HUES48 (cell line): Measurements from ENCODE around the gene CDC20.
"Not testable (repeated sequence)": the region's sequence is repeated elsewhere in the genome, so short reads cannot be mapped to it uniquely, and the experiment has no call there.

Experiments used
- H3K27ac ChIP-seq: one replicate; pipeline ENCODE4 v1.7.0; 2013; ENCODE audit warnings: low read depth, low read length, inconsistent platforms
- H3K27me3 ChIP-seq: 2 replicates; pipeline ENCODE4 v1.6.1; 2013; ENCODE audit warnings: mild to moderate bottlenecking, low read length; ENCODE audit not compliant: control insufficient read depth, insufficient read depth
- H3K36me3 ChIP-seq: 2 replicates; pipeline ENCODE4 v1.6.1; 2013; ENCODE audit warnings: low read length; ENCODE audit not compliant: control insufficient read depth, insufficient read depth
- H3K4me1 ChIP-seq: 2 replicates; pipeline ENCODE4 v1.6.1; 2013; ENCODE audit warnings: mild to moderate bottlenecking, low read length; ENCODE audit not compliant: control insufficient read depth, insufficient read depth
- H3K4me3 ChIP-seq: 2 replicates; pipeline ENCODE4 v1.5.1; 2013; ENCODE audit warnings: mild to moderate bottlenecking, low read depth, low read length
- H3K9ac ChIP-seq: 2 replicates; pipeline ENCODE4 v1.6.1; 2013; ENCODE audit warnings: mild to moderate bottlenecking, low read depth, low read length, moderate library complexity
- H3K9me3 ChIP-seq: 2 replicates; pipeline ENCODE4 v1.6.1; 2013; ENCODE audit warnings: low read length; ENCODE audit not compliant: control insufficient read depth, insufficient read depth

Gene CDC20

DNA sequence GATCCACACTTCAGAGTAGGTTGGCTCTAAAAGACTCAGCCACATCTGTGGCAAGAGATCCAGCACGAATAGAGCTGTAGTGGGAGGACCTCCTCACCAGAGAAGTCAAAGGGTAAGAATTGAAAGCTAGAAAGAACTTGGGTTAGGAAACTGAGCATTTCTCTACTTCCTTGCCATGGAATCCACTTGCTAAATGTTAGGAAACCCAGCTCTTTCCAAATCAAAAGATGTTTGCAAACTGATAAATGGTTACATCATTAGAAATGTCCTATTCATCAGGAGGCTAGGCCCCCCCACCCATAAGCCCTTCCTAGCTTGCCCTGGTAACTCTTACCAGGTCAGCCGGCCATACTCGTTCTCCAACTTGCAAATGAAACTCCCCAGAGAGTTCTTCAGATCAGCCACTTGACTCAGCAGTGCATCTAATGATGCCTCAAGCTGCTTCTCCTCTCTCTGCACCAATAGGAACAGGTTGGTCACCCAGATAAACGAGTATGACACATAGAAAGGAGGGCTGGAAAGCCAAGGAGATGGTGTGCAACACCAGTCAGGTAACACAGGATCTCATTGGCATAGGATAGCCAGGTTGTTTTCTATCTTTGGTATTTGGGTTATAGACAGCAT lies 29.3 kb downstream of the CDC20 start:
- H3K9ac ChIP-seq: no peak overlapping the region

DNA sequence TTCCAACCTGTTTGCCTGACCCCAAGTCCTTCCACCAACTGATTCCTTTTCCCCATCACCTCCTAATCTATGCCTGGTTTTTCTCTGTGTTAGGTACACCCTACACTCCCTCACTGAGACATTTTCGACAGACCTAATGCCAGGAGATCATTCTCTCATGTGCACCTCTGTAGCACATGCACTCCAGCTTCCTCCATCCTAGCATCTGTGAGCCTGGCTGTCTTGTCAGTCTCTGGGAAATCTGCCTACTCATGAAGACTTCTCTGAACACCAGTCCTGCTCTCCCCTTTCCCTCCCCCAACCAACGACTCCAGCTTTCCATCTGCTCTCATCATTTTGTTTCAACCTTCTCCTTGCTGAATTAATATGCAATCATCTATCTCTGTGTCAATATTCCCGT lies 29.8 kb downstream of the CDC20 start:
- H3K36me3 ChIP-seq: peaks cover 43% of the 10 kb centered on the region
- peak overlapping the region; percentile 89 for H3K4me3 ChIP-seq

More for the DNA sequence above, 29.3 kb downstream of the CDC20 start:
- Histone ChIP-seq H3K27me3 (no peaks in the 10 kb centered on the region), H3K9me3 (no peaks in the 10 kb centered on the region), H3K27ac (no peak overlapping the region), H3K4me1 (peaks cover 9% of the 10 kb centered on the region), H3K36me3 (peaks cover 48% of the 10 kb centered on the region), H3K4me3 (0 out of 2 replicates have a peak overlapping the region, but pooled peaks have one; percentile 89)

DNA sequence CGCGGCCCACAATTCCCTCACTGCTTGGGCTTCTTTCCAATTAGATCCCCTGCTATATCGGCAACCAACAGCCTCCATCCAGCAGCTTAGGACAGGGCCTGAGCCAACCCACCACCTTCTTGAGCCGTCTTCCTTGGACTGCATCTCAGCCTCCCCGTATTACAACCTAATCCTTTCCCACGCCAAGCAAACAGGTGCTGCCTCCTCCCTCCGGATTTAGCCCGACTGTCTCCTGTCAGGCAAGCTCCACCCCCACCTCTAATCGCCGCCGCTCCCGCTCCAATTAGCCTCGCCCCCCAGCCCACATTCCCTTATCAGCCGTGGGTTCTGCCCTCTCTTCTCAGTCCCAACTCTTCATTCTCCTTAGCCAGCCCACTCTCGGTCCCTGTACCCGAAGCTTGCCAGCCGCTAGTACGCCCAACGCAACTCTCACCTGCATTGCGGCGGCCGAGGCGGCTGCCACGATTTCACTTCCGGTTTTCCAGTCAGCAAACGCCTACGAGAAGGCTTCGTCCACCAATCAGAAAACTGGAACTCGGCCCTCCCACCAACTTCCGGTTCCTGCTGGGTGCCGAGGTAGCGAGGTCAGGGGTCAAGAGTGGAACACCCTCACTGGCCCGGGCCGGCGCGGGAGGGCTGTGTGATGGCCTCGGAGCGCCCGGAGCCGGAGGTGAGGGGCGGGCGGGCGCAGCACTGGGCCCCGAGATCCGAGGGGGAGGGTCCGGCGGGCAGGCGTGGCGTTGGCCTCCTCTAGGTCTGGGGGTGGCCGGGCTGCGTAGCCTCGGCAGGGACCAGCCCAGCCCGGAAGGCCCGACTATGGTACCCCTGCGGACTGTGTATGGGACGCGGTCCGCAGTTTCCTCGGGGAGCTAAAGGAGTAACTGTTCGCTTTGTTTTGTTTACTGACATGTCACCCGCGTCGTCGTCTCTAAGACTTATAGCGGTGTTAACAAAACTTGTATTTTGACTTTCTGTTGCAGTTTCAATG lies 30.8 kb downstream of the CDC20 start, which contains the start of the genes MED8 and SZT2:
MED8 (minus strand) TSS at position 475 of the 988 bp plus-strand sequence; CDS start at position 439, 36 bp downstream.
SZT2 (plus strand) TSS at position 574 of the 988 bp plus-strand sequence; CDS start at position 644, 70 bp downstream.
- H3K4me3 ChIP-seq: peak within 1 kb of the TSS; percentile 89
- H3K9ac ChIP-seq: peak within 1 kb of the TSS; percentile 58
- peaks cover 33% of the 10 kb centered on the region for H3K36me3 ChIP-seq
- no peaks in the 10 kb centered on the region for H3K9me3 ChIP-seq
- peak within 1 kb of the TSS; percentile 81 for H3K27ac ChIP-seq
- H3K4me1 ChIP-seq: peaks cover 9% of the 10 kb centered on the region
- H3K27me3 ChIP-seq: no peaks in the 10 kb centered on the region

More for the DNA sequence above, 29.8 kb downstream of the CDC20 start:
- Histone ChIP-seq H3K27ac (no peak overlapping the region), H3K4me1 (peaks cover 9% of the 10 kb centered on the region), H3K27me3 (no peaks in the 10 kb centered on the region), H3K9ac (no peak overlapping the region), H3K9me3 (no peaks in the 10 kb centered on the region)

DNA sequence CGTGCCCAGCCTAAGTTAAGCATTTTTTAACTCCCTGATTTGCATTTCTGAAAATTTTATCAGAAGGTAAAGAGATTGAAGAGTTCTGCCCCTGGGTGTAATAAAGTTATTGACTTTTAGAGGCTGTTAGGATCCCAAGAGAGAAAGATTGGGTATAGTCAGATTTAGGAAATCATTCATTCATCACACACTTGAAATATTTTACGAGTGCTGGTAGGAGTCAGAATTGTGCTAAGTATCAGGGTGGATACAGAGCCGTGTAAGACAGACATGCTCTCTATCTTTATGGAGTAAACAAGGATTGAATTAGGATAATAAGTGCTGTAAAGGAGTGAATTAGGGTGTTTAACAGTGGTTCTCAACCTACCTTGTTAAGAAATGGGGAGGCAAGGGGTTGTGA lies 33.9 kb downstream of the CDC20 start:
- Histone ChIP-seq H3K9me3 (no peaks in the 10 kb centered on the region), H3K27me3 (no peaks in the 10 kb centered on the region), H3K9ac (no peak overlapping the region), H3K4me1 (peaks cover 9% of the 10 kb centered on the region), H3K36me3 (peaks cover 3% of the 10 kb centered on the region; the same call in 1 of the 2 replicates), H3K27ac (no peak overlapping the region), H3K4me3 (no peak overlapping the region)

DNA sequence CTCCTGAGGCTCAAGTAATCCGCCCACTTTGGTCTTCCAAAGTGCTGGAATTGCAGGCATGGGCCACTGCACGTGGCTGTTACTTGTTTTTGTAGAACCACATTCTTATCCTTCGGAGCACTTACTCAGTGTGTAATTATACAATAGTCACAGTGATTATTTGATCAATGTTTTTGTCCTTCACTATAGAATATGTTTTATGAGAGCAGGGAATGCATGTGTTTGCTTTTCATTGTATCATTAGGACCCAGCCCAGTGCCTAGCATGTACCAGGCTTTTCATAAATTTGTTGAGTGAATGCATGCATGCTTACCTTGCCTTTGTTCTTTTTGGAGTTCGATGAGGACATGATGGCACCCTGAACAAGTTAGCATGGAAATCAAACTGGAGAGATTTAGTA lies 36.7 kb downstream of the CDC20 start:
- Histone ChIP-seq H3K9me3 (no peaks in the 10 kb centered on the region), H3K27me3 (no peaks in the 10 kb centered on the region), H3K36me3 (no peaks in the 10 kb centered on the region), H3K27ac (no peak overlapping the region), H3K4me1 (peaks cover 2% of the 10 kb centered on the region; the same call in 1 of the 2 replicates), H3K4me3 (no peak overlapping the region), H3K9ac (no peak overlapping the region)

DNA sequence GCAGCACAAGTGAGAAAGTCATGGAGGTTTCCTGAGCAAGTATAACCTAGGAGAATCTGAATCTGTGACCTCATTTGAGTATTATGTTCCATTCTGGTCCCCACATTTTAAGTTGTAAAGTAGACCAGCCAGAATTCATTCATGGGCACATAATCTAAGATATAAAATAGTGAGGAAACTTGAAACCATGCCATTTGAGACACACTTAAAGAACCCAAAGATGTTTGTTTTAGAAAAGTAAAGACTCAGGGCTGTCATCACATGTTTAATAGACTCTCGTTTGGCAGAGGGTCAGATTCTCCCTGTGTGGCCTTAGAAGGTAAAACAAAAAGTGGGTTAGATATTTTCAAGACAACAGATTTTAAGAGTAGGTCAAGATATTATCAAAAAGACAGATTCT lies 37.3 kb downstream of the CDC20 start:
- Histone ChIP-seq H3K4me3 (no peak overlapping the region), H3K9me3 (no peaks in the 10 kb centered on the region), H3K36me3 (no peaks in the 10 kb centered on the region), H3K4me1 (no peaks in the 10 kb centered on the region), H3K27me3 (no peaks in the 10 kb centered on the region), H3K9ac (no peak overlapping the region), H3K27ac (no peak overlapping the region)

DNA sequence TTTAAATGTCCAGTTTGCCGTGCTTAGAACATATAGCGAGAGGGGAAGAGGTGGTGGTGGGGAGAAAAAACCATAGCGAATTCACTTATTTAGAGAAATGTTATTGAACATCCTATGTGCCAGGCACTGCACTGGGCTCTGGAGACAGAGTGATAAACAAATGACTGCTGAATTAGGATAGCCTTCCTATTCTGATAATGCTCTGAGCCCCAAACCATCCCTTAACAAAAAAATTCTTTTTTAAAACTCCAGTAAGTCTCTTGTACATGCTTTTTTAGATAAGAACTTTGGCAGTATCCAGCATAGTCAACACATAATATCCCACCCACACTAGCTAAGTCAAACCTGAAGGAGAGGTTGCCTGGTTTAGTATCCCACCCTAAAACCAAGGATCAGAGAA lies 39.4 kb downstream of the CDC20 start:
- Histone ChIP-seq H3K27ac (no peak overlapping the region), H3K4me1 (no peaks in the 10 kb centered on the region), H3K4me3 (no peak overlapping the region), H3K9ac (no peak overlapping the region), H3K27me3 (no peaks in the 10 kb centered on the region), H3K36me3 (no peaks in the 10 kb centered on the region), H3K9me3 (no peaks in the 10 kb centered on the region)

DNA sequence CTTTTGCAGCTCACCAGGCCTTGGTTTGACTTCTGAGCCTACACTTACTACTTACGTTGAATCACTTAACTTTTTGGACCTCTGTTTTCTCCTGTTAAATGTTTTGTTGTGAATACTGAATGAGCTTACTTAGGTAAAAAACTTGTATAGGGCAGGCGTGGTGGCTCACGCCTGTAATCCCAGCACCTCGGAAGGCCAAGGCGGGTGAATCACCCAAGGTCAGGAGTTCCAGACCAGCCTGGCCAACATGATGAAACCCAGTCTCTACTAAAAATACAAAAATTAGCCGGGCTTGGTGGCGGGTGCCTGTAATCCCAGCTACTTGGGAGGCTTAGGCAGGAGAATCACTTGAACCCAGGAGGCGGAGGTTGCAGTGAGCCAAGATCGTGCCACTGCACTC lies 41.7 kb downstream of the CDC20 start:
- not testable (repeated sequence) for H3K9ac ChIP-seq, H3K4me1 ChIP-seq, H3K27ac ChIP-seq, H3K4me3 ChIP-seq, H3K9me3 ChIP-seq, H3K27me3 ChIP-seq
- peaks cover 18% of the 10 kb centered on the region for H3K36me3 ChIP-seq

DNA sequence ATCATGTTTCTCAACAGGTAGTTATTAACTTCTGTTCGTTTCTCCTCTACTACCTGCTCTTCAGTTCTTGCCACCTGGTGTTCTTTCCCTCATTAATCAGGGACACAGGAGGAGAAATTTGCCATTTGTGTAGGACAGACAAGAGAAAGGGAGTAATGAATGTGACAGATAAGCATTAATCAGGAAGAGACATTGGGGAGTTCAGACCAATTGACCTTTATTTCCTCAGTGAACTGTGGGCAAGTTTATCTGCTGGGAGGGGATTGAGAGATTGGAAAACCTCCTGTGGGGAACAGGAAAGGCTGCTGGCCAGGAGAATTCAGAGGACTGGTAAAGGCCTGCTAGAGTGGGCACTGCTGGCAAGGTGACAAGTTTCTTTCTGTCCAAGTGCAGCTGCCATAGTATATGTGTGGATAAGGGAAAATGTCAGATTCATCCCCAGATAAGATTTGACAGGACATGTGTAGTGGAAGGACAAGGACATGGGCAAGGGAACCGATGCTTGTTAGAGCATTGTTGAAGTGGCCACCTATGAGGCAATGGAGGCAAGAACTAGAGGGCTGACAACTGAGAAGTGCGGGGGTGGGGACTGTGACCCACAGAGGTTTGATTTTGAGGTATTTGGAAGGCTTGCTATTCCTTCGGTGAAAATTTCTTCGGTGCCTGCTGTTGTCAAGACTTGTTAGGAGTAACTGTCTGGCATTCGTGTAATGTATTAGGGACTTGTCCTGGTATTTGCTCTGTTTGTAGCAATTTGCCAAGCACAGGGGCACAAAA lies 43.5 kb downstream of the CDC20 start:
- no peaks in the 10 kb centered on the region for H3K9me3 ChIP-seq
- no peak overlapping the region for H3K4me3 ChIP-seq
- no peaks in the 10 kb centered on the region for H3K4me1 ChIP-seq
- no peaks in the 10 kb centered on the region for H3K27me3 ChIP-seq
- no peak overlapping the region for H3K9ac ChIP-seq
- H3K27ac ChIP-seq: no peak overlapping the region
- peaks cover 30% of the 10 kb centered on the region for H3K36me3 ChIP-seq

DNA sequence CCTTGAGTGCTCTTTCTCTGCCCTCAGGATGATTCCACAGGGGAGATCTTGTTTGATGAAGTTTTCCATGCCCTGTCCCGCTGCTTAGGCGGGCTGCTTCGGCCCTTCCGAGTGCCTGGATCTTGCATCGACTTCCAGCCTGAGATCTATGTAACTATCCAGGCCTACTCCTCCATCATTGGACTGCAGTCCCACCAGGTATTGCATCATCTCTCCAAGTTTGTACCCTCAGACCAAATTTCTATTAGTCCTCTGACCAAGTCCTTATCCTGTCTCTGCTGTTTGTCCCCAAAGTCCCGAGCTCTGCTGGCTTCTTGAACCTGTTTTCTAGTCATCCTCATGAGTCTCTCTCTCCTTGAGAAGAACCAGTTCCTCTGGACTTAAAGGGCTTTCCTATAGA lies 45.6 kb downstream of the CDC20 start:
- no peak overlapping the region for H3K4me3 ChIP-seq
- H3K4me1 ChIP-seq: no peaks in the 10 kb centered on the region
- H3K27me3 ChIP-seq: no peaks in the 10 kb centered on the region
- no peak overlapping the region for H3K27ac ChIP-seq
- H3K9ac ChIP-seq: no peak overlapping the region
- peaks cover 31% of the 10 kb centered on the region for H3K36me3 ChIP-seq
- H3K9me3 ChIP-seq: no peaks in the 10 kb centered on the region
